GM15510 (cell line): Measurements from ENCODE around the gene SLC35C1.

Source experiments
- POLR2A ChIP-seq: IDR thresholded peaks from 3 replicates; pipeline ENCODE4 v1.6.1; 2011; ENCODE audit warnings: borderline replicate concordance; ENCODE audit not compliant: insufficient read length; ENCODE audit errors: extremely low read depth

Gene SLC35C1

GRCh38 chr11:45773786-45774655 is 30.9 kb upstream of the SLC35C1 start:
- TF ChIP-seq POLR2A = no peak

GRCh38 chr11:45774786-45775185 is 30.2 kb upstream of the SLC35C1 start:
- TF ChIP-seq POLR2A = no peak

- no peak for TF ChIP-seq POLR2A
Observed at GRCh38 chr11:45777127-45777969, 27.6 kb upstream of the SLC35C1 start.

GRCh38 chr11:45778341-45778740 is 26.6 kb upstream of the SLC35C1 start:
- no peak for TF ChIP-seq POLR2A

- no peak for TF ChIP-seq POLR2A
Observed at GRCh38 chr11:45779602-45780001, 25.3 kb upstream of the SLC35C1 start.

- no peak for TF ChIP-seq POLR2A
Observed at GRCh38 chr11:45786272-45786671, 18.7 kb upstream of the SLC35C1 start.

- TF ChIP-seq POLR2A = no peak
Observed at GRCh38 chr11:45788887-45789286, 16.1 kb upstream of the SLC35C1 start.

- no peak for TF ChIP-seq POLR2A
Observed at GRCh38 chr11:45791524-45791923, 13.4 kb upstream of the SLC35C1 start.

- TF ChIP-seq POLR2A = no peak
Observed at GRCh38 chr11:45794169-45794568, 10.8 kb upstream of the SLC35C1 start.

GRCh38 chr11:45795379-45795778 is 9.6 kb upstream of the SLC35C1 start:
- TF ChIP-seq POLR2A = no peak

- TF ChIP-seq POLR2A = no peak
Observed at GRCh38 chr11:45796461-45796861, 8.5 kb upstream of the SLC35C1 start.

- TF ChIP-seq POLR2A = no peak
Observed at GRCh38 chr11:45798793-45799441, 6.0 kb upstream of the SLC35C1 start.

- TF ChIP-seq POLR2A = no peak
Observed at GRCh38 chr11:45799562-45799961, 5.4 kb upstream of the SLC35C1 start.

GRCh38 chr11:45800261-45800660 is 4.7 kb upstream of the SLC35C1 start:
- no peak for TF ChIP-seq POLR2A

- TF ChIP-seq POLR2A = no peak
Observed at GRCh38 chr11:45801723-45802315, 3.1 kb upstream of the SLC35C1 start.
